ENCODE data around the gene PSKH1.

Gene PSKH1

DNA sequence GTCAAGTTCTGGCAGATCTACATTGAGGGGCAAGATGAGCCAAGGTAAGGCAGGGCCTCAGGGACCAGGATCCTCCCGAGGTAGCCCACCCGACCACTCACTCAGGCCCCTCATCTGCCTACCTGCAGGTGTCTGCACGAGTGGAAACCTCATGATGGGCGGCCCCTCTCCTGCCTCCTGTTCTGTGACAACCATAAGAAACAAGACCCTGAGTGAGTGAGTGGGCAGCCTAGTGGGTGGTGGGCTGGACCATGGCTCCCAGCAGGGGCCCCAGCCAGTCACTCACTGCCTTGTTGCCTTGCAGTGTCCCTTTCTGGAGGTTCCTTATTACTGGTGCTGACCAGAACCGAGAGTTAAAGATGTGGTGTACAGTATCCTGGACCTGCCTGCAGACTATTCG is 14.8 kb upstream of the PSKH1 start:
- TF ChIP-seq RAD21 (IDR thresholded peaks at IDR 0.05; ENCODE audit: low read depth) (no peak), NFIC (IDR thresholded peaks at IDR 0.05) (no peak), CEBPB (IDR thresholded peaks at IDR 0.05) (no peak), FOXM1 (IDR thresholded peaks at IDR 0.05; ENCODE audit: borderline replicate concordance, low read depth) (no peak), EP300 (IDR thresholded peaks at IDR 0.05; ENCODE audit: borderline replicate concordance) (no peak), TCF12 (IDR thresholded peaks at IDR 0.05; ENCODE audit: low read depth) (no peak), YY1 (IDR thresholded peaks at IDR 0.05; ENCODE audit: low read depth) (no peak), TAF1 (IDR thresholded peaks at IDR 0.05; ENCODE audit: low read depth) (no peak), TEAD4 (IDR thresholded peaks at IDR 0.05) (no peak), EGR1 (IDR thresholded peaks at IDR 0.05) (no peak)
- TF ChIP-seq, protein P1, sequence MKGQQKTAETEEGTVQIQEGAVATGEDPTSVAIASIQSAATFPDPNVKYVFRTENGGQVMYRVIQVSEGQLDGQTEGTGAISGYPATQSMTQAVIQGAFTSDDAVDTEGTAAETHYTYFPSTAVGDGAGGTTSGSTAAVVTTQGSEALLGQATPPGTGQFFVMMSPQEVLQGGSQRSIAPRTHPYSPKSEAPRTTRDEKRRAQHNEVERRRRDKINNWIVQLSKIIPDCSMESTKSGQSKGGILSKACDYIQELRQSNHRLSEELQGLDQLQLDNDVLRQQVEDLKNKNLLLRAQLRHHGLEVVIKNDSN (IDR thresholded peaks at IDR 0.05) = no peak
- TF ChIP-seq, protein P2, sequence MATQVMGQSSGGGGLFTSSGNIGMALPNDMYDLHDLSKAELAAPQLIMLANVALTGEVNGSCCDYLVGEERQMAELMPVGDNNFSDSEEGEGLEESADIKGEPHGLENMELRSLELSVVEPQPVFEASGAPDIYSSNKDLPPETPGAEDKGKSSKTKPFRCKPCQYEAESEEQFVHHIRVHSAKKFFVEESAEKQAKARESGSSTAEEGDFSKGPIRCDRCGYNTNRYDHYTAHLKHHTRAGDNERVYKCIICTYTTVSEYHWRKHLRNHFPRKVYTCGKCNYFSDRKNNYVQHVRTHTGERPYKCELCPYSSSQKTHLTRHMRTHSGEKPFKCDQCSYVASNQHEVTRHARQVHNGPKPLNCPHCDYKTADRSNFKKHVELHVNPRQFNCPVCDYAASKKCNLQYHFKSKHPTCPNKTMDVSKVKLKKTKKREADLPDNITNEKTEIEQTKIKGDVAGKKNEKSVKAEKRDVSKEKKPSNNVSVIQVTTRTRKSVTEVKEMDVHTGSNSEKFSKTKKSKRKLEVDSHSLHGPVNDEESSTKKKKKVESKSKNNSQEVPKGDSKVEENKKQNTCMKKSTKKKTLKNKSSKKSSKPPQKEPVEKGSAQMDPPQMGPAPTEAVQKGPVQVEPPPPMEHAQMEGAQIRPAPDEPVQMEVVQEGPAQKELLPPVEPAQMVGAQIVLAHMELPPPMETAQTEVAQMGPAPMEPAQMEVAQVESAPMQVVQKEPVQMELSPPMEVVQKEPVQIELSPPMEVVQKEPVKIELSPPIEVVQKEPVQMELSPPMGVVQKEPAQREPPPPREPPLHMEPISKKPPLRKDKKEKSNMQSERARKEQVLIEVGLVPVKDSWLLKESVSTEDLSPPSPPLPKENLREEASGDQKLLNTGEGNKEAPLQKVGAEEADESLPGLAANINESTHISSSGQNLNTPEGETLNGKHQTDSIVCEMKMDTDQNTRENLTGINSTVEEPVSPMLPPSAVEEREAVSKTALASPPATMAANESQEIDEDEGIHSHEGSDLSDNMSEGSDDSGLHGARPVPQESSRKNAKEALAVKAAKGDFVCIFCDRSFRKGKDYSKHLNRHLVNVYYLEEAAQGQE (IDR thresholded peaks at IDR 0.05; ENCODE audit: low read depth) = no peak
- TF ChIP-seq, protein P3, sequence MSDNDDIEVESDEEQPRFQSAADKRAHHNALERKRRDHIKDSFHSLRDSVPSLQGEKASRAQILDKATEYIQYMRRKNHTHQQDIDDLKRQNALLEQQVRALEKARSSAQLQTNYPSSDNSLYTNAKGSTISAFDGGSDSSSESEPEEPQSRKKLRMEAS (IDR thresholded peaks at IDR 0.05) = no peak

DNA sequence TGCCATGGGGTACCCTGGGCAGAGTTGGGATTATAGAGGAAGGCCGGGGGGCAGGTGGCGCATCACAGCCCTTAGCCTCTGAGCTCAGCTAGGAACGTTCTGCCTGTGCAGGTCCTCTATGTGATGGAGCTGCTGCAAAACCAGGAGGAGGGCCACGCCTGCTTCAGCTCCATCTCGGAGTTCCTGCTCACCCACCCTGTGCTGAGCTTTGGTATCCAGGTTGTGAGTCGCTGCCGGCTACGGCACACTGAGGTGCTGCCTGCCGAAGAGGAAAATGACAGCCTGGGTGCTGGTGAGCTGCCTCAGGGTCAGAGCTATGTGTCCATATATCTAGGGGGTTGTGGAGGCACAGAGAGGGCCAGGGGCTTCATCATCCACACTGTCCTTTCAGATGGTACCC is 14.2 kb upstream of the PSKH1 start:
- TF ChIP-seq RAD21 (IDR thresholded peaks at IDR 0.05; ENCODE audit: low read depth) (no peak), ZBTB7A (IDR thresholded peaks at IDR 0.05; ENCODE audit: low read depth) (no peak), EP300 (IDR thresholded peaks at IDR 0.05; ENCODE audit: borderline replicate concordance) (no peak), TCF12 (IDR thresholded peaks at IDR 0.05; ENCODE audit: low read depth) (no peak), CEBPB (IDR thresholded peaks at IDR 0.05) (no peak), YY1 (IDR thresholded peaks at IDR 0.05; ENCODE audit: low read depth) (no peak), TAF1 (IDR thresholded peaks at IDR 0.05; ENCODE audit: low read depth) (no peak), NFIC (IDR thresholded peaks at IDR 0.05) (no peak), CREB1 (IDR thresholded peaks at IDR 0.05; ENCODE audit: low read depth) (no peak), TEAD4 (IDR thresholded peaks at IDR 0.05) (no peak), FOXM1 (IDR thresholded peaks at IDR 0.05; ENCODE audit: borderline replicate concordance, low read depth) (no peak), EGR1 (IDR thresholded peaks at IDR 0.05) (no peak)
- TF ChIP-seq, protein P3 (IDR thresholded peaks at IDR 0.05) = no peak
- TF ChIP-seq, protein P2 (IDR thresholded peaks at IDR 0.05; ENCODE audit: low read depth) = no peak
- TF ChIP-seq, protein P1 (IDR thresholded peaks at IDR 0.05) = no peak

DNA sequence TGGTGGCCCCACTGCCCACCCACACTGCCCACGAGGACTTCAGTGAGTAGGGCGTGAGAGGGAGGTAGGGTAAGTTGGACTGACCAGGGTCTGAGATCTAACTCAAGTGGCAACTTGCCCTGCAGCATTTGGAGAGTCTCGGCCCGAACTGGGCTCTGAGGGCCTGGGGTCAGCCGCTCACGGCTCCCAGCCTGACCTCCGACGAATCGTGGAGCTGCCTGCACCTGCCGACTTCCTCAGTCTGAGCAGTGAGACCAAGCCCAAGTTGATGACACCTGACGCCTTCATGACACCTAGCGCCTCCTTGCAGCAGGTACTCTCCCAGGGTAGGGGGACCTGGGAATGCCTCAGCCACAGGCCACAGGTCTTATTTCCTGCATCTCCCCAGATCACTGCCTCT is 13.6 kb upstream of the PSKH1 start:
- TF ChIP-seq, protein P3 (IDR thresholded peaks at IDR 0.05) = no peak

DNA sequence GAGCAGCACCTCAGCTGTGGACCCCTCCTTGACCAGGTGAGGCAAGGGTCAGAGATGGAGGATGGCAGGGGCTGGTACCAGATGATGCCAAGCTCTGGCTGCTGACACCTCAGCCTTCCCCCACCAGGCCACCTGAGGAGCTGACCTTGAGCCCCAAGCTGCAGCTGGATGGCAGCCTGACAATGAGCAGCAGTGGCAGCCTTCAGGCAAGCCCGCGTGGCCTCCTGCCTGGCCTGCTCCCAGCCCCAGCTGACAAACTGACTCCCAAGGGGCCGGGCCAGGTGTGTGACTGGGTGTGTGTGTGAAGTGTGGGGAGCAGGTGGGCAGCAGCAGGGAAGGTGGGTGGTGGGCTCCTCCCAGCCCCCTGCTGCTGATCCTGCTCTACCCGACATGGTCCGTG is 13.1 kb upstream of the PSKH1 start:
- TF ChIP-seq ZBTB7A (IDR thresholded peaks at IDR 0.05; ENCODE audit: low read depth) = no peak
- TF ChIP-seq YY1 (IDR thresholded peaks at IDR 0.05; ENCODE audit: low read depth) = no peak
- no peak for TF ChIP-seq EP300 (IDR thresholded peaks at IDR 0.05; ENCODE audit: borderline replicate concordance)
- no peak for TF ChIP-seq TEAD4 (IDR thresholded peaks at IDR 0.05)
- TF ChIP-seq CEBPB (IDR thresholded peaks at IDR 0.05) = no peak

DNA sequence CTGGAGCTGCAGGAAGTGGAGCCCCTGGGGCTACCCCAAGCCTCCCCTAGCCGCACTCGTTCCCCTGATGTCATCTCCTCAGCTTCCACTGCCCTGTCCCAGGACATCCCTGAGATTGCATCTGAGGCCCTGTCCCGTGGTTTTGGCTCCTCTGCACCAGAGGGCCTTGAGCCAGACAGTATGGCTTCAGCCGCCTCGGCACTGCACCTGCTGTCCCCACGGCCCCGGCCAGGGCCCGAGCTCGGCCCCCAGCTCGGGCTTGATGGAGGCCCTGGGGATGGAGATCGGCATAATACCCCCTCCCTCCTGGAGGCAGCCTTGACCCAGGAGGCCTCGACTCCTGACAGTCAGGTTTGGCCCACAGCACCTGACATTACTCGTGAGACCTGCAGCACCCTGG is 12.5 kb upstream of the PSKH1 start:
- TF ChIP-seq NFIC (IDR thresholded peaks at IDR 0.05) (no peak), EP300 (IDR thresholded peaks at IDR 0.05; ENCODE audit: borderline replicate concordance) (no peak)

DNA sequence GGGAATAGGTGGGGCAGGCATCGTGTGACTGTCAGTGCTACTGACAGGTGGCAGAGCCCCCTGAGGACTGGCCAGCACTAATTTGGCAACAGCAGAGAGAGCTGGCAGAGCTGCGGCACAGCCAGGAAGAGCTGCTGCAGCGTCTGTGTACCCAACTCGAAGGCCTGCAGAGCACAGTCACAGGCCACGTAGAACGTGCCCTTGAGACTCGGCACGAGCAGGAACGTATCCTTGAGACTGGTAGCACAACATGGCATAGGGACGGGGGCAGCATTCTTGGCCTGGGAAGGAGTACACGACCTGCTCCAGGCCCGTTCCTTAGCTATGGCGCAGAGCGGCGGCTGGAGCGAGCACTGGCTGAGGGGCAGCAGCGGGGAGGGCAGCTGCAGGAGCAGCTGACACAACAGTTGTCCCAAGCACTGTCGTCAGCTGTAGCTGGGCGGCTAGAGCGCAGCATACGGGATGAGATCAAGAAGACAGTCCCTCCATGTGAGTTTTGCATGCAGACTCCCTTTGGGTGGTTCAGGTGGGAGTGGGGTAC is 11.4 kb upstream of the PSKH1 start:
- TF ChIP-seq TAF1 (IDR thresholded peaks at IDR 0.05; ENCODE audit: low read depth) (no peak), ZBTB7A (IDR thresholded peaks at IDR 0.05; ENCODE audit: low read depth) (no peak), EP300 (IDR thresholded peaks at IDR 0.05; ENCODE audit: borderline replicate concordance) (no peak)
- TF ChIP-seq, protein P1 (IDR thresholded peaks at IDR 0.05) = no peak
- TF ChIP-seq, protein P2 (IDR thresholded peaks at IDR 0.05; ENCODE audit: low read depth) = no peak

Measured in Ishikawa (cell line).